Subcutaneous adipose tissue (tissue), 4 donors: ENCODE results near the gene RNF213. TPM values are rescaled to one million over a fixed set of nuclear protein-coding genes. Genes with fewer than 3 reads are reported as not detected.

ENCODE experiments used
- CTCF ChIP-seq: fragments of 450-650 bp; IDR thresholded peaks from one replicate; pipeline ENCODE4 v1.5.1; 2016; ENCODE audit warnings: low read depth, mild to moderate bottlenecking, control low read depth, antibody characterized with exemption, moderate library complexity
- total RNA-seq, 4 donors: library from RNA; depleted of rRNA; stranded (reverse); fragments of >200 nt; gene quantifications; one replicate each; pipeline ENCODE4 v1.1.0, GENCODE V29; 2016

Gene RNF213
- total RNA-seq, 4 donors from 2014 or later: 114 to 167 (median 144) TPM

- TF ChIP-seq CTCF: no peak
These were observed 58.8 kb downstream of the RNF213 start for GRCh38 chr17:80319262-80319998.

- no peak for TF ChIP-seq CTCF
These were observed 59.3 kb downstream of the RNF213 start for GRCh38 chr17:80319999-80320344.

GRCh38 chr17:80320496-80320895, 59.8 kb downstream of the RNF213 start:
- TF ChIP-seq CTCF: no peak

GRCh38 chr17:80322864-80323263, 62.2 kb downstream of the RNF213 start:
- no peak for TF ChIP-seq CTCF

GRCh38 chr17:80323982-80324381, 63.3 kb downstream of the RNF213 start:
- no peak for TF ChIP-seq CTCF

GRCh38 chr17:80327518-80327917, 66.9 kb downstream of the RNF213 start:
- TF ChIP-seq CTCF: no peak

- TF ChIP-seq CTCF: no peak
These were observed 68.2 kb downstream of the RNF213 start for GRCh38 chr17:80328634-80329380.
